Left ventricle myocardium superior (tissue), 1 donor: Measurements from ENCODE around the gene RBMS2. TPM values are rescaled to one million over a fixed set of nuclear protein-coding genes. Genes with fewer than 3 reads are reported as not detected.

Experiments
- ATAC-seq: fragments of 200-7000 bp; cut with Tn5 transposase; one replicate; pipeline ENCODE4 v1.9.1; 2020; ENCODE audit warnings: mild to moderate bottlenecking, moderate library complexity
- DNase-seq: peaks from one replicate; pipeline ENCODE4 v3.0.0-alpha.2; 2020
- intact Hi-C: fragments of 100-400 bp; cut with micrococcal nuclease; formaldehyde crosslinking; loops from one replicate; pipeline ENCODE4 v1.11.0; 2022
- total RNA-seq: library from RNA; stranded (reverse); fragmentation: NEBNext Ultra II Directional; extraction: Animal tissue kit (Norgen Biotek cat#: 25700); gene quantifications from one replicate; pipeline ENCODE4 v1.2.1, GENCODE V29; 2021
- donor health status: DM: no; HTN: yes; CAD: no; lungs with severe emphysema.

Gene RBMS2
- total RNA-seq, 1 donor from 2014 or later: 26.9 TPM

DNA sequence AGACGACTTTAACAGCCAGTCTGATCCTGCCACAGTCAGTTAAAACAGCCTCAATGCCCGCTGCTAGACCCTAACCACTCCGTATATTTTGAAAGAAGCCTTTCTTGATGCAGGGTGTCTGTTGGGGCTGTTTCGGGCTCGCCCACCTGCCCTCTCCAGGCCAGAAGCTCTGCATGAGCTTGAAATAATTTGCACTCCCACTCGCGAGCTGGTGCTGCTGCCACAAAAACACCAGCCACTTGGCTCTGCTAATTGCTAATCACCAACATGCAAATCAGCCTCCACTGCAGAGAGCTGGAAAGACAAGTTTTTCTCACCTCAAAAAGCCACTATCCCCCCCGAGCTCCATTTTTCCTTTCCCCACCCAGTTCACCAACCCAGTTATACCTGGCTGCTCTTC, 93.0 kb downstream of the RBMS2 start:
- ATAC-seq: no peak
- DNase-seq: no peak
- intact Hi-C loops: no loop called here

DNA sequence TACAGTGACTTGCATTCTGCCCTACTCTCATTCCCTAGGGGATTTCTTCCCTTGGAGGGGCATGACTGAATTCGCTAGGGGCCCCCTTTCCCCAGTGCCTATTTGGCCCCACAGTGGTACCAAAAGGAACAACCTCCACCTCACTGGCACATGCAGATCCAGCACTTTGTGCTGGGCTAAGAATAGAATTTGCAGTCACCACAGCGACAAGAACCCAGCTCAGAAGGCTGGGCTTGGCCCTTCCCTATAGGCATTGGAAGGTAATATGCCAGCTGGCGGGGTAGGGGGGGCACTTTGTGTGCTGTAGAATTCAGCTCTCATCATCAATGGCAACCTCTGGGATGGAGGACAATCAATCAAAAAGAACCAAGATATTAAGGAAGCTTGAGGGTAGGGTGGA, 94.6 kb downstream of the RBMS2 start:
- intact Hi-C loops: no loop called here
- peak; percentile 55 for DNase-seq
- peak; percentile 95 for ATAC-seq

DNA sequence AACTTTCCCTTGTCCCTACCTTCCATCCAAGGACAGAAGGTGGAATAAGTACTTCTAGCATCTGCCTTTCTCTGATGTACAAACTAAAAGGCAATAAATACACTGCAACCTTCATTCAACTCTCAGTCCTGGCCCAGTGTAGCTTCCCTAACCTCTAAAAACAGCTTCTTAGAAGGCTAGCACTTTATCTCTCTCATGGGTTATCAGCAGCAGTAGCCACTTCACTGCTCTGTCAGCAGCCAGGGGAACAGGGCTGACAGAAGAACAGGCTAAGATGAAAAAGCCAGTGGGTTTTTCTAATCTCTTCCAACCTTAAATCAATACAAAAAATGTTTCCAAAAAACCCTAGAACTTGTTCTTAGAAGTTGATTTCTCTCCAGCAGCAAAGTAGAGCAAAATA, 95.3 kb downstream of the RBMS2 start:
- no peak for DNase-seq
- intact Hi-C loops: no loop called here
- ATAC-seq: peak; percentile 89

DNA sequence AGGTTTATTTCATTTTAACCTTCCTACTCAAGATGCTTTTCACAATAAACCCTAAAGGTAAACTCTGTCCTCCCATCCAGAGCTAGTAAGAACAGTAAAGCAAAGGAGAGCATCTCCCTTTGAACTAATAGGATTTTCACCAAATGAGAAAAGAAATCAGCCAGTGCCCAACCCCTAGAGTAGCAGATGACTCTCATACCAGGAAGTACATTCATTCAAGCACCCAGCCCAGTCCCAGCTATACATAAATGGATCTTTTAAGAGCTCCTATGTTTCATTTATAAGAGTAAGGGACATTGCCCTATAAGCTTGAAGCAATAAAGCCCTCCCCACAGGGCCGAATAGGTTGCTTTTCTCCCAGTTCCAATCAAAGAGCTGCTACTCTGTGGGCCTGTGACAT, 100.9 kb downstream of the RBMS2 start:
- intact Hi-C loops: no loop called here
- ATAC-seq: no peak

DNA sequence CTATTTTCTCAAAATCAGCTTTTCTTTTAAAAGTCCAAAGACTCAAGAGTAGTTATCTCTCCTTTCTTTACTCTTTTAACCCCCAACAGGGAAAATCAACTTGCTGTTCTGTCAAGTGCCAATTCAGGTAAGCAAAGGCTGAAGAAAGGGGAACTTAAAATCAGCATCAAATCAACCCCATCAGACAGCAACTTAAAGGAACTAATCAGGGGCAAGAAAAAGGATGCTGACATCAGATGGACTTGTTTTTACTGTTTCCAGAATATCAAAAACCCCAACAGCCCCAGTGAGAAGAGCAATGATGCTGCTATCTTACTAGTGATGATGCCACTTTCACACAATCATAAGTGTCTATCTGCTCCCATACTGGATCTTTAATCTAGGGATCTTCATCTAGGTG, 105.1 kb downstream of the RBMS2 start:
- DNase-seq: no peak
- intact Hi-C loops: no loop called here

More for the DNA sequence above, 100.9 kb downstream of the RBMS2 start:
- DNase-seq: no peak

DNA sequence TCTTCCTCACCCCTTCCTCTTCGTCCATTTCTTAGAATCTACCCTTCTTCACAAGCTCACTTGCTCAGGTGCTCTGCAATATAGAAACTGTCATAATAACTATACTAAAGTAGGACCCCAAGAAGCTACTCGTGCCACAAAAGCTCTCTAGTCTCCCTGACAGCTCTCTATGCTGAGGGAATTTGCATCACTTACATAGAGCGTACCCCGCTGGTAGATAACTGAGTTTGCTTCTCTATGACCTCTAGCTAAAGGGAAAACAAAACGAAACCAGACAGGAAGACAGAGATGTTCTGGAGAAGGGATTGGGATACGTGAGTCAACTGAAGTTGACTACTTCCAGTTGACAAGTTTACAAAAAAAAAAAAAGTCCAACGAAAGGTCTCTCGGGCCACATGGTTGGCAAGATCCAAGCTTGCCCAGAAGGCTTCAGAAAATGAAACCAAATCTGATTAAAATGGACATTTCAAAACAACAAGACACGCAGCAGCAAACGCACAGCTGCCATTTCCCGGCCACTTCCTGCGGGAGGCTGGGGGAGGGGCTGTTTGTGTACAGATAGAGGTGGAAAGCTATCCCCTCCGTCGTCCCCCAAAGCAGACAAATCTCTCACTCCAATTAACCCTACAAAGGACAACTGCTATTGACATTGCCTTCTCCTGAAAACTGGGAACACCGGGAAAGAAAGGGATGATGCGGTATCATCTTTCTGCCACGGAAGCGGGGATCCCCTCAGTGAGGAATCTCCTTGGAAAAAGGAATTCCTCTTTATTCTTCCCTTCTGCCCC, 107.2 kb downstream of the RBMS2 start:
- DNase-seq (peak; percentile 76), ATAC-seq (peak; percentile 35)
- intact Hi-C loops: no loop called here

More for the DNA sequence above, 105.1 kb downstream of the RBMS2 start:
- ATAC-seq: no peak

DNA sequence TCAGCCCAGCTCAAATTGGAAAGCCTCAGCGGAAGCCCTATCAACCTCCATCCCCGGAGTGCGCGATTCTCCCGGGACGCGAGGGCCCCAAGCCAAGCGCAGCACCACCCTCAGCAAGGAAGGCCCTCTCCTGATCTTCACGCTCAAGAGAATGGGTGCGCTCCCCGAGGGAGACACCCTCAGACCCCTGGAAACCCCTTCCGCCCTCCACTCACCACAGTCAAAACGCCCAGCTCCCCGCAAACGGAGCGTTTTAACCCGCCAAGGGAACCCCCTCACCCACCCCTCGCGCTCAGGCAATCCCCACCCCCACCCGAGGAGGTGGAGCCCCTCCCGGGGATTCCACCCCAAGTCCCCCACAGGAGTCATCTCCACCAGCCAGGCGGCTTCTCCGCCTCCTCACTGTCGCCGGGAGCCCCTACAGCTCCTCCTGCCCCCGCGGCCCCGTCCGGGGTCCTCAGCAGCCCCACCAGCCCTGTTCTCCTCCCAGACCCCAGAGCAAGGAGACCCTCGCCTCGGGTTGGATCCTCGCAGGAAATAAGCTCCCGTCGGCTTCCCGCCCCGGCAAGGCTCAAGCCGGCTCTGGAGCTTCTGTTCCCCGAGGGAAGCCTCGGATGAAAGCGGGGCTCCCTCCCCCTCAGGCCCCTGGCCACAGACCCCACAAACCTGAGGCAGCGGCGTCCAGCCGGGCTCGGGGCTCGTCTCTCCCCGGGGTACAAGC, 108.0 kb downstream of the RBMS2 start:
- intact Hi-C loops: loop anchor here (10.0 kb wide), 1 partner anchor 105 kb away; the partner anchor contains the start of gene RBMS2
- DNase-seq: peak; percentile 49
- peak; percentile 48 for ATAC-seq

DNA sequence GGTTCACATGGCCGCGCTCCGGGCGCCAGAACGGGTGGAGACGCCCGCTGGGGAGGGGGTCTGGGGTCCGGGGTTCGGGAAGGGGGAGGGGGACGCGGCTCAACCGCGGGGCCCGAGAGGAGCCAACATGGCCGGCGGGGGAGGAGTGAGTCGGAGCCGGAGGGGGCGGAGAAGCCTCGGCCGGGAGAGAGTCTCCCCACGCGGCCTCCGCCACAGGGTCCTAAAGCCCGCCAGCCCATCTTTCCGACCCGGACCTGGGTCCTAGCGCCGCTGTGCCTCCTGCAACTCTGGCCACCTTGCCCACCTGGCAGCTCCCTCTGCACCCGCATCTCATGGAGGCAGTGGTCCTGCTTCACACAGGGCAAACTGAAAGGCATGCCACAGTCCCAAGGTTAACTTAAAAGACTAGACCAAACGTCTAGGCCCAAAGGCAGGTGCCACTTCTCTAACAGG, 108.6 kb downstream of the RBMS2 start, which contains the start of gene BAZ2A:
Gene BAZ2A (minus strand): TSS at position 147 of the 453 bp plus-strand sequence. CDS start 12,796 bp downstream, outside the sequence.
- intact Hi-C loops: loop anchor here (10.0 kb wide), 1 partner anchor 105 kb away; the partner anchor contains the start of gene RBMS2
- peak; percentile 93 for DNase-seq
- ATAC-seq: peak; percentile 86

DNA sequence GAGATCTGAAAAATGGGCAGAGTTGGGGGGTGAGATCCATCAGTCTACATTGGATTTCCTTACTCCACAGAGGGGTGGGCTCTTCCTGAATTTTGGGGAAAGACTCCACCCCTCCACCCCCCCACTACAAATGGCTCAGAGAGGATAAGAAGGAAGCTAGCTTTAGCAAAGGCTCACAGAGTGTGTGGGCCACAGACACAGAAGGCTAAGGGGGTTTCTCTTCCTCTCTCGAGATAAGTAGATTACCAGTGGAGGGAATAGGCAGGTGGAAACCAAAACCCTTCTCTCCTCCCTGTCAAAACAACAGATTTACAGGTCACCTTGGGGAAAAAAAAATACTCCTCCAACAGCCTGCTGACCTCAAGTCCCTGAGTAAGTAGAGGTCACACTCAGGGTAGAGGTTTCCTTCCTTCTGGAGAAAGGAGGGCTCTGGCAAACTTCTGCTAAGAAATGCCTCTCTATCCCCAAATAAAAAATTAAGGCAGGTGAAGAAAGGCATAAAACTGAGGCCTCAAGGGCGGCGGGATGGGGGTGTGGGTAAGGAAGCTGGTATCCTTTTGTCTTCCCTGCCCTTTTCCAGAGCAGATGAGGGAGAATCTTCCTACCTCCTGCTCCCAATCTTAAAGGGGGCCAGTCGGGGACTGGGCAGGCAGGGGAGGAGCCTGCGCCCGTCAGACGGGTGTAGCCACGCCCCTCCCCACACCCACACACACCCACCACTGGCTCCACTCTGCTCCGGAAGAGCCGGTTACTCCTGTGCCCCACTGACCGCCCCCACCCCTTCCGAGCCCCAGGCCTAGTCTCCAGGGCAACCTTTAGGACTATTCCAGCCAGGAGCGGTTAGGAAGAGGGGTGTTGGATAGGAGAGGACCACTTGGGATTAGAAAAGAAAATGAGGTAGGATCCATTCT, 110.4 kb downstream of the RBMS2 start:
- DNase-seq: peak; percentile 84
- intact Hi-C loops: loop anchor here (10.0 kb wide), 1 partner anchor 107 kb away; the partner anchor contains the start of gene RBMS2
- peak; percentile 9 for ATAC-seq

DNA sequence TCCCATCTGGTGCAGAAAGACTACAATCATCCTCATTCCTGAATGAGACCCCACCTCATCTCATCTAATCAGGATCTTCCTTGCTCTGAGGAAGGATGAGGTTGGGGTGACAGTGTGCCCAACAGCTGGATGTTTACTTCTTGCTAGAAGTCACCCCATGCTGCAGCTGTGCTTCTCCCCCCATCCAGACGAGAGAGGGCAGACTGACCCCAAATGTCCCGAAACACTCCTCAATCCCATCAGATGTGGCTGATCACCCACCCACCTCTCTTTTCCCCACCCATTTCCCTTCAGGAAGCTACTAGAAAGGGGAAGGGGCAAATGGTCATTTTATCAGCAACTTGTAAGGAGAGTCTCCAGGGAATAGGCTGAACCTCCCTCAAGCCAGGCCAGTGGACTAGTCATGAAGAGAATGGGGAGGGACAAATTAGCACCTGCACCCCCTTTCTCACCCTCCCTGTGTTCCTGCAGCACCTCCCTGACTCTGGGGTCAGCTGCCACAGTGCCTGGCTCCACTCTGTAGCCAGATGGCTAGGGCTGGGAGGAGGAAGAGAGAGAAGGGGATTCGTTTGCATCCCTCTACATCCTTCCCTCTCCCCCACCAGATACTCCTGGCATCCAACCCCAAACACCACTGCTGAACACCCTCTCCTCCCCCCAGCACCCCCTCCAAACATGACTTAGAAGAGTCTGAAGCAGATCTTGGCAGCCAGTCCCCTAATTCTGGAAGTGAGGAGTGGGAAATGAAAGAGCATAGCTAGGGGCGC, 111.3 kb downstream of the RBMS2 start:
- no peak for ATAC-seq
- DNase-seq: no peak
- intact Hi-C loops: loop anchor here (10.0 kb wide), 1 partner anchor 108 kb away; the partner anchor contains the start of gene RBMS2

DNA sequence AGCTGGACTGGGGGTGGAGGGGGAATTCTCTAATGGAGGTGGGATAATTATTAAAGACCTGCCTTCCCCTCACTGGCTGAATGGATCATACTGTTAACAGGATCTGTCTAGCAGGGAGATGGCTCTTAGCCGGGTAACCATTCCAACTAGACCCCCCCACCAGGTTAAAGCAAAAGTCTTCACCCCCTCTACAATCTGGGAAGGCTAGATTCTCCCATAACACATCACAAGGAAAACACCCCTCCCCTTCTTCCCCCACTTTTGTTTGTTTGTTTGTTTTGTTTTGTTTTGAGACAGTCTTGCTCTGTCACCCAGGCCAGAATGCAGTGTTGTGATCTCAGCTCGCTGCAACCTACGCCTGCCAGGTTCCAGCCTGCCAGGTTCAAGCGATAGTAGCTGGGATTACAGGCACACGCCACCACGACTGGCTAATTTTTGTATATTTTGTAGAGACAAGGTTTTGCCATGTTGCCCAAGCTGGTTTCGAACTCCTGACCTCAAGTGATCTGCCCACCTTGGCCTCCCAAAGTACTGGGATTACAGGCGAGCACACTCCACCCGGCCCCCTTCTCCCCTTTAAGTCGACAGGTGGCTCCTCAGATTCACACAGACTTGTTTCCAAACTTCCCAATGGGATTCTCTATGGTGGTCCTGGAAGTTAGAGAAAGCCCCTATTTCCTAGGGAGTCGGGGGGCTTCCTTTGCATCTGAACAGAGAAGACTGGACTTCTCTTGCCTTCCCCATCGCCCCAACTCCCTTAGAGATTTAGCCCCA, 112.0 kb downstream of the RBMS2 start:
- no peak for DNase-seq
- ATAC-seq: no peak
- intact Hi-C loops: loop anchor here (10.0 kb wide), 1 partner anchor 109 kb away; the partner anchor contains the start of gene RBMS2

DNA sequence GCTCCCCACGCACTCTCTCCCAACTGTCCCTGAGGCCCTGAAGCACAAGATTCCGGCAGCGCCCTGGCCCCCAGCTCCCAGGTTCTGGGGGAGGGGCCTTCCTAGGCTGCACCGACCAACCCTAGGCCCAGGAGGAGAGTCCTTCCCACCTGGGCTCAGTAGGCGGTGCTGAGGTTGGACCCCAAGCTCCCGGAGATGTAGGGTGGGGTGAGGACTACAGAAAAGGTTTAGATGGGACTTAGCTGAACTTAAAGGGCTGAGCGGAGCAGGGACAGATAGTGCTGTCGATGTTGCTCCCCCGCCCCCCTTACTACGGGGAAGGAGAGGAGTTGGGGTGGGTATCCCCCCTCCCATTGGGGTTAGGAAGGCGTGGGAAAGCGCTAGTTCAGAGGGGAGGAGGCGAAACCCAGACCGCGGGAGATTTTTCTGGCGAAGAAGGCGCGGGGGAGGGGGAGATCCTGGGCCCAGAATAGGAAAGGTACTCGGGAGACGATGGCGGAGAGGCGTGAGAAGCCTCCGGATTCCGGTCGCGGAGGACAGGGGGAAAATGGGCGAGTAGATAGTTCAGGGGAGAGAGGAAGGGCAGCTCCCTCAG, 112.7 kb downstream of the RBMS2 start:
- no peak for ATAC-seq
- DNase-seq: no peak
- intact Hi-C loops: loop anchor here (10.0 kb wide), 1 partner anchor 110 kb away; the partner anchor contains the start of gene RBMS2

DNA sequence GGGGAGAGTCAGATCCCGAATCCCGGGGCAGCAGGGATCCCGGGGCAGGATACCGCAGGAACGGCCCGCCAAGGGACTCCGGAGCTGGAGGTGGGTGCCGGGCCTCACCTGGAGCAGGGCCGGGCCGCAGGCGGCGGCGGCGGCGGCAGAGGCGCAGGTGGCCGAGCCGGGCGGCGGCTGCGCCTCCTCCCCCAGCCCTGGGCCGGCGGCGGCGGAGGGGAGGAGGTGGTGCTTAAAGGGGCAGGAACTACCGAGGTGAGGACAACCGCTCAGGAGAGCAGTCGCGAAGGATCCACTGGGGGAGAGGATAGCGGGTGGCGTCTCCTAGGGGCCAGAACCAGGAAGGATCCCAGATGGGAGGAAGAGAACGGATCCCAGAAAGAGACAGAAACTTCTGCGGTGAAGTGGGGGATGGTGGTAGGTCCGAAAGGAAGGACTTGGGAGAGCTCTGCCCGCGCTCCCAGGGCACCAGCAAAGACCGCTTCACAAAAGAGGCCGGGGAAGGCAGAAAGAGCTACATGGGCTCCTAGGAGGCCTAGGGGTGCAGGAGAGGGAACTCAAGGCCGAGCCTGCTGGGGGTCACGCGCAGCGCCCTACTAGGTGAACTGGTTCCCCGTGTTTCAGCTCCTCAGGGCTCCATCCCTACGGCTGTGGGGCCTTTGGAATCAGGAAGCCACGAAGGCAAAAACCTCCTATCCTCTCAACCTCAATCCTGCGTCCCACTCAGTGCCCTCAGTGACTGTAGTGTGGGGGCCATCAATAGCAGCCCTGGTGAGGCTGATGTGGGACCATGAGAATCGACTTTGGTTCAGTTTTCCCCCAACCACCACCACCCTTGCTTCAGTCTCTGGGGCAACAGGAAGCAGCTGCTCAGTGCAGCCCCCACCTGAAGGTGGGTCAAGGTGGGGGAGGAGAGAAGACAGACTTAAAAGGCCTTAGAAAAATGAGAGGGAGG, 113.5 kb downstream of the RBMS2 start:
- peak; percentile 77 for DNase-seq
- intact Hi-C loops: loop anchor here (10.0 kb wide), 1 partner anchor 110 kb away; the partner anchor contains the start of gene RBMS2
- ATAC-seq: peak; percentile 47

DNA sequence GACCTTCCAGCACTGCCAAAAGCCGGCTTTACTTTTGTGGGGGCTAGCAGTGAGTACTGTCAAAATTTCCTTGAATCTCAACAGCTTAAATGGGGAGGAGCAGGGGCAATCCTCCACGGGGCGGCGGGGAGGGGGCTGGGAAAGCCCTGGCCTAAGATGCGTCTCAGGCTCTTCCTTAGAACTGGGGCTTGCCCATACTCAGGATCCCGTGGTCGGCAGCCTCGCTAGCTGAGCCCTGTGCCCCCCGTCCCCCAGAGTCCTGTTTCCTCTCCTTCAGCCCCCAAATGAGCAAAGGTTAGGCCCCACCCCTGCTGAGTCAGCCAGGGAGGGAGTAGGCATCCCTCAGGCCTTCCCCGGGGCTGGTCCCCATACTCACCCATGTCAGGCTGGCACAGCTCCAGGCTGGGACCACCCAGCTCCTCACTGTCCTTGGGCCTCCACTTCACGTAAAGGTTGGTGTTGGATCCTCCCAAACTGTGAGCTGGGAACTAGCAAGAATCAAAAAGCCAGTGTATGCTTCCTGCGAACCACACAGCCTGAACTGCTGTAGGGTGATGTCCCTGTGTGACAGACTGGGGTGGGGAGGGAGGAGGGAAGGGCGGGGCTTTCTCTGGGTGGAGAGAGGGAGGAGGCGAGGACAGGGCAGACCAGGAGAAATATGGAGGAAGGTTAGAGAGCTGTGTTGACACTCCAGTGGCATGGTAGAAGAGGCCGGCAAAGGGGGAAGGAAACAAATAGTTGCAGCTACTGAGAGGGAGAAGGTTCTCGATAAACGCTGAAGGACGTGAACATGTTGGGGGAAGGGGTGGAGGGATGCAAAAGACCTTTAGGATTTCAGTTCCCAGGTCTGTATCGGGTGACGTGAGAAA, 114.4 kb downstream of the RBMS2 start:
- DNase-seq: peak; percentile 89
- ATAC-seq: peak; percentile 86
- intact Hi-C loops: loop anchor here (10.0 kb wide), 1 partner anchor 111 kb away; the partner anchor contains the start of gene RBMS2
